Peyer's patch (tissue), 4 donors: ENCODE data around the gene CADPS.

Experiments used
- CTCF ChIP-seq, 6 experiments: fragments of 450-650 bp in 4 of 6; fragments of 200-600 bp in 2 of 6; sonication (generic) in 1 of 6; IDR thresholded peaks; one replicate each; pipeline ENCODE4 v1.5.1; 2017 to 2019; ENCODE audit warnings: antibody characterized with exemption in 6 of 6, mild to moderate bottlenecking in 3 of 6, moderate library complexity in 1 of 6
- POLR2A ChIP-seq, 2 donors: fragments of 450-650 bp; IDR thresholded peaks; one replicate each; pipeline ENCODE4 v1.5.1; 2017; ENCODE audit warnings: antibody characterized with exemption in 2 of 2, mild to moderate bottlenecking in 2 of 2, moderate library complexity in 2 of 2

- TF ChIP-seq POLR2A (IDR thresholded peaks at IDR 0.05) (no peak), CTCF (IDR thresholded peaks at IDR 0.05) (peak in 1 of 6 experiments; percentile 6)
Observed at GRCh38 chr3:62667714-62668113, 207.5 kb downstream of the CADPS start.
